Mucosa of stomach (tissue), 1 donor: ENCODE results near the gene DIS3L2.
"Not testable (repeated sequence)": the region's sequence is repeated elsewhere in the genome, so short reads cannot be mapped to it uniquely, and the experiment has no call there.

ENCODE experiments used
- H3K27me3 ChIP-seq: one replicate; pipeline ENCODE4 v1.7.0; 2013; ENCODE audit warnings: mild to moderate bottlenecking, low read length; ENCODE audit not compliant: control insufficient read depth, insufficient read depth
- H3K36me3 ChIP-seq: one replicate; pipeline ENCODE4 v1.7.0; 2013; ENCODE audit warnings: low read length; ENCODE audit not compliant: control insufficient read depth, insufficient read depth
- H3K4me1 ChIP-seq: one replicate; pipeline ENCODE4 v1.7.0; 2013; ENCODE audit warnings: mild to moderate bottlenecking, low read length; ENCODE audit not compliant: control insufficient read depth, insufficient read depth
- H3K4me3 ChIP-seq: one replicate; pipeline ENCODE4 v1.7.0; 2013; ENCODE audit warnings: low read length
- H3K9ac ChIP-seq: one replicate; pipeline ENCODE4 v1.7.0; 2013; ENCODE audit warnings: mild to moderate bottlenecking, low read length, moderate library complexity
- H3K9me3 ChIP-seq: one replicate; pipeline ENCODE4 v1.7.0; 2013; ENCODE audit warnings: mild to moderate bottlenecking, low read length, moderate library complexity; ENCODE audit not compliant: control insufficient read depth
- donor health status: Pancreatic carcinoma.

The DIS3L2 gene

GRCh38 chr2:232030229-232030628 lies 68.7 kb downstream of the DIS3L2 start:
- Histone ChIP-seq H3K9me3 (no peaks in the 10 kb centered on the region), H3K4me1 (no peaks in the 10 kb centered on the region), H3K36me3 (no peaks in the 10 kb centered on the region), H3K9ac (no peak overlapping the region), H3K4me3 (no peak overlapping the region), H3K27me3 (no peaks in the 10 kb centered on the region)

GRCh38 chr2:232035292-232035691 lies 73.8 kb downstream of the DIS3L2 start:
- not testable (repeated sequence) for H3K9ac ChIP-seq, H3K36me3 ChIP-seq, H3K9me3 ChIP-seq, H3K27me3 ChIP-seq, H3K4me3 ChIP-seq, H3K4me1 ChIP-seq

DNA sequence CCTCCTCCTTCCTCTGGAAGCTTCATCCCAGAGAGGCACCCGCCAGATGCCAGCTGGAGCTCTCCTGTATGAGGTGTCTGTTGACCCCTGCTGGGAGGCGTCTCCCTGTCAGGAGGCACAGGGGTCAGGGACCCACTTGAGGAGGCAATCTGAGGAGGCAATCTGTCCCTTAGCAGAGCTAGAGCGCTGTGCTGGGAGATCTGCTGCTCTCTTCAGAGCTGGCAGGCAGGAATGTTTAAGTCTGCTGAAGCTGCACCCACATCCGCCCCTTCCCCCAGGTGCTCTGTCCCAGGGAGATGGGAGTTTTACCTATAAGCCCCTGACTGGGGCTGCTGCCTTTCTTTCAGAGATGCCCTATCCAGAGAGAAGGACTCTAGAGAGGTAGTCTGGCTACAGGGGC lies 75.4 kb downstream of the DIS3L2 start:
- H3K4me3 ChIP-seq, H3K27me3 ChIP-seq, H3K36me3 ChIP-seq, H3K4me1 ChIP-seq, H3K9ac ChIP-seq, H3K9me3 ChIP-seq: not testable (repeated sequence)

DNA sequence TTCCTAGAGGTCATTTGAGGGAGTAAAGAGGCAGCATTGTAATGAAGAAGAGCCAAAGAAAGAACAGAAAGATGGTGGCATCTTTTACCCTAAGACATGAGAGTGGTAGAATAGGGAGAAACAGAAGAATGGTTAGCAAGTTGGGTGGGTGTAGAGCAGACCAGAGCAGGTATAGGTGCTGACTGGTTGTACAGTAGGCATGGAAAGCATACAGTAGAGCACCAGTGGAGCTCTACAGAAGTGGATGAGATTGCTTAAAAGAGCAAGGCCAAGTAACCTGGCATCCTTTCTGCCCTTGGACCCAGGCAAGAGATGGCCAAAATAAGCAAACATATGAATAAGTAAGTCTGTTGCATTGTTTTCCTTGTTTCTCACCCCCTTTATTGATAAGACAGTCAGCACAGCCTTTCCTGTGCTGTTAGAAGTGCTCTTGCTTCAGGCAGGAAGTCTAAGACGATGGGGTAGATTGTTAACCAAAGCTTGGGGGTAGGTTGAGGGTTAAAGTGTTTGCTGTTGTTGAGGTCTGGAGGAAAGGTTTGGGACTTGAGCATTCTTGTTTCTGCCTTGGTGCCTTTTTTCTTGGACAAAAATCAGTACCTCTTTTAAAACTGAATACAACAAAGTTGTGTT lies 76.9 kb downstream of the DIS3L2 start:
- no peaks in the 10 kb centered on the region for H3K9me3 ChIP-seq
- H3K36me3 ChIP-seq = no peaks in the 10 kb centered on the region
- H3K4me1 ChIP-seq = peaks cover 9% of the 10 kb centered on the region
- H3K4me3 ChIP-seq = no peak overlapping the region
- H3K9ac ChIP-seq = no peak overlapping the region
- no peaks in the 10 kb centered on the region for H3K27me3 ChIP-seq

- Histone ChIP-seq H3K9ac (no peak overlapping the region), H3K4me1 (peaks cover 9% of the 10 kb centered on the region), H3K4me3 (no peak overlapping the region), H3K36me3 (no peaks in the 10 kb centered on the region), H3K27me3 (no peaks in the 10 kb centered on the region), H3K9me3 (no peaks in the 10 kb centered on the region)
These were observed 77.5 kb downstream of the DIS3L2 start for GRCh38 chr2:232038881-232039485.

DNA sequence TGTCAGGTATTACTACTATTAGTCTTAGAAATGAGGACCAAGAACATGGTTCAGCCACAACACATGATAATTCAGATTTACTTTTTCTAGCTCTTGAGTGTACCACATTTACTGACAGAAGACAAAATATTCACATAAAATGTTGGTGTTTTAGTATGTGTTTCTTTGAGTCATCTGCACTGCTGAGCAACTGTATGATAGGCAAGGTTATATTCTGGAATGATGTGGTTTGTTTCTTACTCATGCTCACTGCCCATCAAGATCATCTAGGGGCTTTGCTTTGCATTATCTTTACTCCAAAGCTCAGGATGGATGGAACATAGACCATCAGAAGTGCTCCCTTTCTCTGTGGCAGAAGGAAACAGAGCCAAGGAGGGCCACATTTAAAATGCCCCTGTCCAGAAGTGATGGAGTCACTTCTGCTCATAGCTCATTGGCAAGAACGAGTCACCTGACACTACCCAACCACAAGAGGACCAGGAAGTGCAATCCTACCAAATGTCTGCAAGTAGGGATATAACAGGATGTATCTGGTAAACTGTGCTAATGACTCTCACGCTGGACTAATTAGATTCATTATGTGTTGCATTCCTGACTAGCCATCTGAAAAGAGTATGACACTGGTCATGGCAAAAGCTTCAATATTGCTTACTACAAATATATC lies 81.5 kb downstream of the DIS3L2 start:
- Histone ChIP-seq H3K9me3 (no peaks in the 10 kb centered on the region), H3K36me3 (no peaks in the 10 kb centered on the region), H3K27me3 (no peaks in the 10 kb centered on the region), H3K9ac (no peak overlapping the region), H3K4me3 (no peak overlapping the region), H3K4me1 (peaks cover 9% of the 10 kb centered on the region)

- H3K27me3 ChIP-seq = no peaks in the 10 kb centered on the region
- H3K4me3 ChIP-seq = no peak overlapping the region
- no peaks in the 10 kb centered on the region for H3K9me3 ChIP-seq
- peaks cover 9% of the 10 kb centered on the region for H3K4me1 ChIP-seq
- H3K9ac ChIP-seq = no peak overlapping the region
- H3K36me3 ChIP-seq = no peaks in the 10 kb centered on the region
These were observed 82.5 kb downstream of the DIS3L2 start for GRCh38 chr2:232043966-232044365.

DNA sequence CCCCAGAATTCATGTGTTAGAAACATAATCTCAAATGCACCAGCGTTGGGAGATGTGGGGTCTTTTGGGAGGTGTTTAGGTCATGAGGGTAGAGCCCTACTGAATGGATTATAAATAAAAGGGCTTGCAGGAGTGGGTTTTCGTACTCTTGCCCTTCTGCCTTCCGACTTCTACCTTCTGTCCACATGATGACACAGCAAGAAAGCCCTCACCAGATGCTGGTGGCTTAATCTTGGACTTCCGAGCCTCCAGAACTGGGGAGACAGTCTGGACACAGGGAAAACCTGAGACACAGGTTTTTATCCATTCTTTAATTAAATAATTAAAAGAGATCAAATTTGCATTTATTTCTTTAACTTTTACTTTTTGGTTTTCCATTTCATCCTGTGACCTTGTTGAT lies 87.8 kb downstream of the DIS3L2 start:
- H3K4me3 ChIP-seq = no peak overlapping the region
- H3K27me3 ChIP-seq = no peaks in the 10 kb centered on the region
- no peaks in the 10 kb centered on the region for H3K36me3 ChIP-seq
- no peaks in the 10 kb centered on the region for H3K9me3 ChIP-seq
- H3K9ac ChIP-seq = no peak overlapping the region
- H3K4me1 ChIP-seq = no peaks in the 10 kb centered on the region

DNA sequence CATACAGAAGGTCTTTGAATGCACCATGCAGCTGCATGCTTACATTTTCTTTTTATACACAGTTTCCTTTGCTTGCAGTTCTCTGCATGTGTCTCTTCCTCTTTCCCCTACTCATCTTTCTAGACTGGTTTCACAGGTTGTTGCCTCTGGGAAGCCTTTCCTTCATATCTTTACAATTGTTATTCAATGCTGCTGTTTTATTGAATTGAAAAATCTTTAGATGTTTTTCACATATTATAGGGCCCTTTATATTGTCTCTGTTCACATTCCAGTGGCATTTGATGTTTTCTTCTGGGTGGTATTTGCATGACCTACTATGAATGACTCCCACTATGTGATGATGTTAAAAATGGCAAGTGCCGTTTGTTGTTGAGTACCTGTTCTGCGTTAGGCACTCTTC lies 91.1 kb downstream of the DIS3L2 start:
- Histone ChIP-seq H3K27me3 (no peaks in the 10 kb centered on the region), H3K9ac (no peak overlapping the region)

GRCh38 chr2:232053777-232054176 lies 92.3 kb downstream of the DIS3L2 start:
- Histone ChIP-seq H3K4me3 (no peak overlapping the region), H3K9me3 (no peaks in the 10 kb centered on the region), H3K27me3 (no peaks in the 10 kb centered on the region), H3K4me1 (no peaks in the 10 kb centered on the region), H3K36me3 (no peaks in the 10 kb centered on the region), H3K9ac (no peak overlapping the region)

More for the DNA sequence above, 91.1 kb downstream of the DIS3L2 start:
- H3K4me3 ChIP-seq = no peak overlapping the region
- no peaks in the 10 kb centered on the region for H3K9me3 ChIP-seq
- H3K4me1 ChIP-seq = no peaks in the 10 kb centered on the region
- H3K36me3 ChIP-seq = no peaks in the 10 kb centered on the region

GRCh38 chr2:232058063-232058877 lies 96.8 kb downstream of the DIS3L2 start:
- H3K4me1 ChIP-seq = no peaks in the 10 kb centered on the region
- no peak overlapping the region for H3K4me3 ChIP-seq
- H3K27me3 ChIP-seq = no peaks in the 10 kb centered on the region
- H3K36me3 ChIP-seq = no peaks in the 10 kb centered on the region
- H3K9ac ChIP-seq = no peak overlapping the region
- no peaks in the 10 kb centered on the region for H3K9me3 ChIP-seq

DNA sequence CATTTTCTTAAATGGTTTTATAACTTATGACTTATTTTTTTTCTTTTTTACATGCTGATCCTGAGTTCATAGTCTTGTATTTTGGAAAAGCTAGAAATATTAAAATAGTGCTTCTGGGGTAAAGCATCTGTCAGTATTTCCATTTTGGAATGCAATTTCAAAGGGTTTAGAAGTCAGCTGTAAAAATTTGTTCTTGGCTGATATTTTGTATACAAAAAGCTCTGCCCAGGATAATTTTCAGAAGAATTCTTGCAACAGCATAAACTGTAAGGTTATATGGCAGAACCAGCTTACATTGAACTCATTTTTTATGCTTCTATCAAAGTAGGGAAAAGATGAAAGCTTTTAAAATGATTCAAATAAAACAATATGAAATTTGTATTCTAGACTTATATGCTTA lies 97.4 kb downstream of the DIS3L2 start:
- no peaks in the 10 kb centered on the region for H3K9me3 ChIP-seq
- no peaks in the 10 kb centered on the region for H3K27me3 ChIP-seq
- H3K9ac ChIP-seq = no peak overlapping the region
- no peak overlapping the region for H3K4me3 ChIP-seq
- no peaks in the 10 kb centered on the region for H3K4me1 ChIP-seq
- H3K36me3 ChIP-seq = no peaks in the 10 kb centered on the region
